Sciatic nerve (tissue), 2 donors: Measurements from ENCODE around the gene C13orf46. TPM values are rescaled to one million over a fixed set of nuclear protein-coding genes. Genes with fewer than 3 reads are reported as not detected.
A peak's percentile ranks its signal among the peaks of the same experiment; 100 is the strongest.
"Not testable (repeated sequence)": the region's sequence is repeated elsewhere in the genome, so short reads cannot be mapped to it uniquely, and the experiment has no call there.

Experiments used
- ATAC-seq: fragments of 200-7000 bp; cut with Tn5 transposase; one replicate; pipeline ENCODE4 v1.9.1; 2020; ENCODE audit warnings: mild to moderate bottlenecking, moderate library complexity
- DNase-seq: peaks from one replicate; pipeline ENCODE4 v3.0.0-alpha.2; 2020; ENCODE audit warnings: low spot score
- intact Hi-C: fragments of 100-400 bp; cut with DNase I; formaldehyde crosslinking; loops from one replicate; pipeline ENCODE4 v1.14.2; 2022
- total RNA-seq: library from RNA; stranded (reverse); fragmentation: NEBNext Ultra II Directional; extraction: Animal tissue kit (Norgen Biotek cat#: 25700); gene quantifications from one replicate; pipeline ENCODE4 v1.2.1, GENCODE V29; 2021
- donor health status: DM: no; HTN: no; CAD: no.
- donor health status: DM: no; HTN: no; CAD: no.

Gene C13orf46
- total RNA-seq, 1 donor from 2014 or later: 3.6 TPM

- peak; percentile 26 for DNase-seq
- intact Hi-C loops: no loop called here
These were observed 53.9 kb downstream of the C13orf46 start for GRCh38 chr13:113919761-113920559.

GRCh38 chr13:113918981-113919701, 54.7 kb downstream of the C13orf46 start:
- ATAC-seq: no peak
- DNase-seq: peak; percentile 51
- intact Hi-C loops: no loop called here

More at GRCh38 chr13:113919761-113920559, 53.9 kb downstream of the C13orf46 start:
- no peak for ATAC-seq

- intact Hi-C loops: no loop called here
- peak; percentile 56 for DNase-seq
- no peak for ATAC-seq
These were observed 55.3 kb downstream of the C13orf46 start for GRCh38 chr13:113918580-113918979.

GRCh38 chr13:113917594-113918371, 56.1 kb downstream of the C13orf46 start:
- intact Hi-C loops: no loop called here
- DNase-seq: peak; percentile 41

DNA sequence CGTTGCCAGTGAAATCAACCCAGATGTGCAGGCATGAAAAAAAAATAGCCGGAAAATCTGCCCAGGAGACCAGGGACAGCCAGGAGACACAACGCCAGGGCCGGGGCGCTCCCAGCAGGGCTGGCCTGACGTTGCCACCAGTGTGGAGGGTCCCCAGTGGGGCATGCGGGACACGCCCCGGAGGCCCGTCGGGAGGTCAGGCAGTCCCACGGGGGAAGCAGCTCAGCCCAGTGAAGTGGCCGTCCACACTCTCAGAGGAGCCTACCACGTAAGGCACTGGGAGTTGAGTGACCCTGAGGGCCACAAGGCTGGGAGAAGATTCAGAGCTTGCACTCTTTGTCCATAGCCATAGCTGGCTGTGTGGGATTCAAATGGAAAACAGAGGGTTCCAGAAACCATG, 56.8 kb downstream of the C13orf46 start:
- intact Hi-C loops: no loop called here
- no peak for ATAC-seq
- DNase-seq: peak; percentile 49

More at GRCh38 chr13:113917594-113918371, 56.1 kb downstream of the C13orf46 start:
- no peak for ATAC-seq

DNA sequence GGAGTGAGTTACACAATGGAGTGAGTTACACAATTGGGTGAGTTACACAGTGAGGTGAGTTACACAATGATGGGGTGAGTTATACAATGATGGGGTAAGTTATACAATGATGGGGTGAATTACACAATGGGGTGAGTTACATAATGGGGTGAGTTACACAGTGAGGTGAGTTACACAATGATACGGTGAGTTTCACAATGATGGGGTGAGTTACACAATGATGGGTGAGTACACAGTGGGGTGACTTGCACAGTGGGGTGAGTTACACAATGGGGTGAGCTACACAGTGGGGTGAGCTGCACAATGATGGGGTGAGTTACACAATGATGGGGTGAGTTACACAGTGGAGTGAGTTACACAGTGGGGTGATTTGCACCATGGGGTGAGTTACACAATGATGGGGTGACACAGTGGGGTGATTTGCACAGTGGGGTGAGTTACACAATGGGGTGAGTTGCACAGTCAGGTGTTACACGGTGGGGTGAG, 57.5 kb downstream of the C13orf46 start:
- DNase-seq (no peak), ATAC-seq (peak; percentile 60)
- intact Hi-C loops: no loop called here

- DNase-seq (peak; percentile 26), ATAC-seq (peak; percentile 40)
- intact Hi-C loops: no loop called here
These were observed 58.0 kb downstream of the C13orf46 start for GRCh38 chr13:113915786-113916329.

DNA sequence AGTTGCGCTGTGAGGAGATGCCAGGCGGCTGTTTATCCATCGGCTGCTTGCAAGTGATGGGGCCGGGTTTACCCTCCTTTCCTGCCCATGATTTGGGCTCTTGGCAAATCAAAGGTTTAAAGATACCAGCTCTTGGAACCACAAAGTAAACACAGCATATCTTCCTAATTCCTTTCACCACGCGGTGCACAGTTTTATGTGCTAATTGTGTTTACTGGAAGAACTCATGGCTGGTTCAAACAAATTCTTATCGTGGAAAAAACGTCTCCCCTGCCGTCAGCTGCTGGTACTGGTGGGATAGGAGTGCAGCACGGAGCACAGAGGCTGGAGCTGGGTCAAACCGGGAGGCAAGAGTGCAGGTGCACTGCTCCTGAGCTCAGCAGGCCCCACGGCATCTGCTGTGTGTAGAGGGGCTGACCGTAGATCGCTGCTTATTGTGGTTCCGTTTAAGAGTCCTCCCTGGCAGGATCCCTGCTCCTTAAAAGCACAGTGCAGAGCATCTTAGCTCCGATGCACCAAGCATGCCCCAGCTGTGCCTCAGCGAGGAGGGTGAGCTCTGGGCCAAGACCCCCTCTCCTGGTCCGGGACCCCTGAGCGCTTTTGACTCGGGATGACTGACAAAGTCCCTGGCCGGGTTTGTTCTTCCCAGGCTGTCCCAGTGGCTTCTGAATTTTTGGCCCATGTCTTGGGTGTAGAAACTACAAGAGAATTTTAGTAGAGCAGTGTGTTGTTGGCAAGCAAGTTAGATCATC, 58.7 kb downstream of the C13orf46 start:
- DNase-seq (peak; percentile 47), ATAC-seq (no peak)
- intact Hi-C loops: no loop called here

- ATAC-seq (no peak), DNase-seq (peak; percentile 43)
- intact Hi-C loops: no loop called here
These were observed 59.4 kb downstream of the C13orf46 start for GRCh38 chr13:113914333-113915011.

DNA sequence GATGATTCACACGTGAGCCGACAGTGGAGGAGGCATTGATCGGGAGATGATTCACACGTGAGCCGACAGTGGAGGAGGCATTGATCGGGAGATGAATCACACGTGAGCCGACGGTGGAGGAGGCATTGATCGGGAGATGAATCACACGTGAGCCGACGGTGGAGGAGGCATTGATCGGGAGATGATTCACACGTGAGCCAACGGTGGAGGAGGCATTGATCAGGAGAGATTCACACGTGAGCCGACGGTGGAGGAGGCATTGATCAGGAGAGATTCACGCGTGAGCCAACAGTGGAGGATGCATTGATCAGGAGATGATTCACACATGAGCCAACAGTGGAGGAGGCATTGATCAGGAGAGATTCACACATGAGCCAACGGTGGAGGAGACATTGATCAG, 60.0 kb downstream of the C13orf46 start:
- DNase-seq: peak; percentile 14

GRCh38 chr13:113913408-113913807, 60.5 kb downstream of the C13orf46 start:
- DNase-seq, ATAC-seq, intact Hi-C loops: not testable (repeated sequence)

More for the DNA sequence above, 60.0 kb downstream of the C13orf46 start:
- ATAC-seq, intact Hi-C loops: not testable (repeated sequence)

DNA sequence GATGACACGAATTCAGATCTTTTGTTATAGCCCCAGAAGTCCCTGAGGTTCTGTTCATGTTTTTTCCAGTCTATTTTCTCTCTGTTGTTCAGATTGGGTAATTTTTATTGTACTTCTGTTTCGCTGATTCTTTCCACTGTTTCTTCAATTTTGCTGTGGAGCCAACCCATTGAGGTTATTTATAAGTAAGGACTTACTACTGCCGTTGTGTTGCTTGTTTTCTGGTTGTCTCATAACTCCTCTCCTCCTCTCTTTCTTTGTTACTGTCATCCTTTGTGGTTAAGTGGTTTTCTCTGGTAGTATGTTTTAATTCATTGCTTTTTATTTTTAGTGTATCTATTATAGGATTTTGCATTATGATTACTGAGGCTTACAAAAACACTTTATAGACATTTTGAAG, 61.3 kb downstream of the C13orf46 start:
- ATAC-seq (no peak), DNase-seq (no peak)
- intact Hi-C loops: no loop called here

GRCh38 chr13:113907635-113908617, 66.0 kb downstream of the C13orf46 start:
- intact Hi-C loops: no loop called here
- ATAC-seq (peak; percentile 34), DNase-seq (peak; percentile 59)

- intact Hi-C loops: no loop called here
- DNase-seq: peak; percentile 53
- ATAC-seq: no peak
These were observed 67.3 kb downstream of the C13orf46 start for GRCh38 chr13:113906571-113906970.

DNA sequence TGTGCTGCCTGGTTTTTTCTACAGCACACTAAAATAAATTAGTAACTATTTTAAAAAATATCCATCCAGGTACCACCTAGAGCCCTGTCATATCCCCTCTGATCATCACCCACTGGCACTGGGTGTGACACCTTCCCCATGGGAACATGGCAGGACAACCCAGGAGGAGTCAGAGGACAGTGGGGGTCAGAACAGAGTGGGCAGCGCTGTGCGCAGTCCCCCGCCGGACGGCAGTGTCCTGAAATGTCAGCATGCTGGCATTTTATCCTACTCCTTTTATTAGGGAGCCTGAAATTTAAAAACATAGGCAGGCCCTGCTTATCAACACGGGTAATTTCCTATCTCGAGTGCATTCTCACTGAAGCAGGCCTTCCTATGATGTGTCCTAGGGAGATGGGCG, 67.9 kb downstream of the C13orf46 start:
- no peak for ATAC-seq
- DNase-seq: peak; percentile 37
- intact Hi-C loops: no loop called here

- intact Hi-C loops: no loop called here
- no peak for ATAC-seq
- peak; percentile 28 for DNase-seq
These were observed 68.9 kb downstream of the C13orf46 start for GRCh38 chr13:113905018-113905417.

DNA sequence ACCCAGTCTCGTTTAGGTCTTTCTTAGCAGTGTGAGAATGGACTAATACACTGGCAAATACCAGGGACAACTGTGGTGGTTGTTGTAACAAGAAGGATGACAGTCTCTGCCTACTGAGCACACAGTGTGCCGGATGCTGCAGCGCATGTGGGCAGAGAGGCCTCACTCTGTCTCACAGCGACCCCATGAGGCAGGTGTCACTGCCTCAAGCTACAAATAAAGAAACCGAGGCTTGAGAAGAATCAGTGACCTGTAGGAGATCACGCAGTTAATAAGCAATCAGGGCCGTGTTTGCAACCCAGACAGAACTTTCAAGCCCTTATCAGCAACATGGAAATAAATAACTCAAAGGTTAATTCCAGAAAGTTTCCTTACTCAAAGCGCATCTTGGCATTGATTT, 69.5 kb downstream of the C13orf46 start:
- DNase-seq (peak; percentile 67), ATAC-seq (peak; percentile 78)
- intact Hi-C loops: no loop called here
